HepG2 (cell line): ENCODE measurements around the gene MYL6B. TPM values are rescaled to one million over a fixed set of nuclear protein-coding genes. Genes with fewer than 3 reads are reported as not detected.

Source experiments
- ATRX ChIP-seq: sonication (generic); formaldehyde crosslinking; IDR thresholded peaks from 2 replicates; pipeline ENCODE4 v1.4.0; 2020; ENCODE audit warnings: missing genetic modification reagents, borderline replicate concordance
- CCAR2 ChIP-seq: fragments of 200-400 bp; formaldehyde crosslinking; optimal IDR thresholded peaks from 2 replicates; pipeline ENCODE3; 2018; ENCODE audit warnings: low read depth, mild to moderate bottlenecking, low read length, moderate library complexity
- DNMT1 ChIP-seq: sonication (generic); formaldehyde crosslinking; IDR thresholded peaks from 2 replicates; pipeline ENCODE4 v1.5.1; 2020; ENCODE audit warnings: mild to moderate bottlenecking, missing genetic modification reagents
- ELF1 ChIP-seq: sonication (generic); formaldehyde crosslinking; IDR thresholded peaks from 2 replicates; pipeline ENCODE4 v1.4.0; 2020; ENCODE audit warnings: missing genetic modification reagents
- ETS1 ChIP-seq: sonication (generic); formaldehyde crosslinking; IDR thresholded peaks from 2 replicates; pipeline ENCODE4 v1.4.0; 2020; ENCODE audit warnings: missing genetic modification reagents
- GTF2F1 ChIP-seq: fragments of 150-350 bp; IDR thresholded peaks from 2 replicates; pipeline ENCODE4 v1.6.1; 2014; ENCODE audit warnings: low read length
- GZF1 ChIP-seq: sonication (generic); formaldehyde crosslinking; IDR thresholded peaks from 2 replicates; pipeline ENCODE4 v1.5.1; 2020; ENCODE audit warnings: mild to moderate bottlenecking, missing genetic modification reagents
- NCOA2 ChIP-seq: sonication (generic); formaldehyde crosslinking; IDR thresholded peaks from 2 replicates; pipeline ENCODE4 v1.8.0; 2022; ENCODE audit warnings: inconsistent platforms
- NFIC ChIP-seq: IDR thresholded peaks from 2 replicates; pipeline ENCODE4 v1.6.1; 2012; ENCODE audit warnings: mild to moderate bottlenecking, low read length, inconsistent platforms
- PHF20 ChIP-seq: sonication (generic); formaldehyde crosslinking; IDR thresholded peaks from 2 replicates; pipeline ENCODE4 v1.5.0; 2020; ENCODE audit warnings: mild to moderate bottlenecking, missing genetic modification reagents
- SKIL ChIP-seq: sonication (generic); formaldehyde crosslinking; IDR thresholded peaks from 2 replicates; pipeline ENCODE4 v1.8.0; 2022; ENCODE audit warnings: missing genetic modification reagents, mild to moderate bottlenecking, moderate library complexity, borderline replicate concordance
- SYNCRIP ChIP-seq: fragments of 200-400 bp; formaldehyde crosslinking; IDR thresholded peaks from 2 replicates; pipeline ENCODE4 v1.6.1; 2018; ENCODE audit warnings: mild to moderate bottlenecking, low read depth, low read length; ENCODE audit not compliant: insufficient read depth
- TRAFD1 ChIP-seq: sonication (generic); formaldehyde crosslinking; IDR thresholded peaks from 2 replicates; pipeline ENCODE4 v1.5.1; 2020; ENCODE audit warnings: missing genetic modification reagents, mild to moderate bottlenecking, borderline replicate concordance
- USF2 ChIP-seq, 2 experiments: sonication (generic) in 1 of 2; formaldehyde crosslinking in 1 of 2; IDR thresholded peaks; 2 replicates each; pipeline versions ENCODE4 v1.5.1 to v1.6.1; 2011 to 2020; ENCODE audit warnings: borderline replicate concordance in 1 of 2, low read depth in 1 of 2, low read length in 1 of 2, mild to moderate bottlenecking in 1 of 2, missing genetic modification reagents in 1 of 2, moderate library complexity in 1 of 2
- ZBTB43 ChIP-seq: sonication (generic); formaldehyde crosslinking; conservative IDR thresholded peaks from 2 replicates; pipeline ENCODE4 v1.4.0; 2020; ENCODE audit warnings: missing genetic modification reagents
- ZNF160 ChIP-seq: sonication (generic); formaldehyde crosslinking; IDR thresholded peaks from 2 replicates; pipeline ENCODE4 v1.8.0; 2022; ENCODE audit warnings: mild to moderate bottlenecking, inconsistent platforms, missing genetic modification reagents
- ZNF296 ChIP-seq: sonication (generic); formaldehyde crosslinking; conservative IDR thresholded peaks from 2 replicates; pipeline ENCODE4 v1.5.0; 2020; ENCODE audit warnings: mild to moderate bottlenecking, missing genetic modification reagents
- ZNF446 ChIP-seq: sonication (generic); formaldehyde crosslinking; IDR thresholded peaks from 2 replicates; pipeline ENCODE4 v1.5.0; 2020; ENCODE audit warnings: mild to moderate bottlenecking, missing genetic modification reagents
- ZNF780A ChIP-seq: sonication (generic); formaldehyde crosslinking; IDR thresholded peaks from 2 replicates; pipeline ENCODE4 v1.8.0; 2022; ENCODE audit warnings: mild to moderate bottlenecking, missing genetic modification reagents, moderate library complexity
- ZNF883 ChIP-seq: sonication (generic); formaldehyde crosslinking; IDR thresholded peaks from 2 replicates; pipeline ENCODE4 v1.5.1; 2020; ENCODE audit warnings: mild to moderate bottlenecking, missing genetic modification reagents; ENCODE audit errors: not compliant biosample characterization
- polyA plus RNA-seq, 8 experiments: library from polyadenylated mRNA; depleted of rRNA in 3 of 8; stranded (reverse) in 7 of 8; unstranded in 1 of 8; fragments of >200 nt; fragmentation: Illumina TruSeq in 4 of 8; extraction: Trizol in 4 of 8; gene quantifications; 2 replicates each; pipeline versions ENCODE4 v1.2.1 to v1.2.3, GENCODE V29; 2011 to 2016; ENCODE audit warnings: low read depth in 4 of 8, missing spikeins in 1 of 8, mixed read lengths in 1 of 8; ENCODE audit not compliant: insufficient read depth in 1 of 8
- total RNA-seq, 5 experiments: library from RNA; depleted of rRNA; stranded (reverse); fragments of >200 nt; fragmentation: Illumina TruSeq; extraction: Trizol; gene quantifications; 2 replicates each; pipeline ENCODE4 v1.2.3, GENCODE V29; 2016; ENCODE audit warnings: low read depth in 1 of 5

Gene MYL6B
- total and polyA plus RNA-seq, 2 of the 13 experiments (the other 11 are each of a cell fraction or from before 2014, with no cell fraction given), result 75.7 to 88.7 TPM

- TF ChIP-seq GZF1, result peak; percentile 40; the same call in 1 of the 2 replicates
- TF ChIP-seq ZNF160, result peak; percentile 54; the same call in 1 of the 2 replicates
- TF ChIP-seq NCOA2 (CRISPR knock-in tag), result peak; percentile 51; the same call in 1 of the 2 replicates
- TF ChIP-seq PHF20, result peak; percentile 75
- TF ChIP-seq ZNF446 (CRISPR knock-in tag), result no peak
- peak; percentile 84 for TF ChIP-seq ZNF883 (CRISPR knock-in tag)
- TF ChIP-seq GTF2F1, result no peak
- peak; percentile 62; the same call in 1 of the 2 replicates for TF ChIP-seq ZBTB43 (CRISPR knock-in tag)
- peak; percentile 64; the same call in 1 of the 2 replicates for TF ChIP-seq ZNF296
- peak; percentile 84 for TF ChIP-seq CCAR2
- TF ChIP-seq USF2 (IDR thresholded peaks at IDR 0.05; ENCODE audit: low read depth, low read length), result no peak
- TF ChIP-seq USF2 (CRISPR knock-in tag; IDR thresholded peaks at IDR 0.05; ENCODE audit: borderline replicate concordance), result peak; percentile 72; the same call in 1 of the 2 replicates
- peak; percentile 25; the same call in 1 of the 2 replicates for TF ChIP-seq ETS1 (CRISPR knock-in tag)
- no peak for TF ChIP-seq SYNCRIP
- TF ChIP-seq NFIC, result no peak
- TF ChIP-seq ATRX (CRISPR knock-in tag), result no peak
- peak; percentile 61; the same call in 1 of the 2 replicates for TF ChIP-seq ZNF780A (CRISPR knock-in tag)
- TF ChIP-seq SKIL (CRISPR knock-in tag), result peak; percentile 60
- no peak for TF ChIP-seq TRAFD1 (CRISPR knock-in tag)
- peak; percentile 90 for TF ChIP-seq ELF1 (CRISPR knock-in tag)
- no peak; the same call in 1 of the 2 replicates for TF ChIP-seq DNMT1 (CRISPR knock-in tag)
Measured at GRCh38 chr12:56104109-56104814, 48.1 kb upstream of the MYL6B start, which contains the start of gene PA2G4 (continued).
